NCI-H146 treated with DMSO at 0.1 percent for 48 hours (cell line): ENCODE results near the gene MAP3K21.
A peak's percentile ranks its signal among the peaks of the same experiment; 100 is the strongest.

ENCODE experiments used
- DNase-seq: peaks from one replicate; lab custom pipeline; 2025; ENCODE audit not compliant: unreplicated experiment; lab: John Stamatoyannopoulos, UW

MAP3K21 gene

DNA sequence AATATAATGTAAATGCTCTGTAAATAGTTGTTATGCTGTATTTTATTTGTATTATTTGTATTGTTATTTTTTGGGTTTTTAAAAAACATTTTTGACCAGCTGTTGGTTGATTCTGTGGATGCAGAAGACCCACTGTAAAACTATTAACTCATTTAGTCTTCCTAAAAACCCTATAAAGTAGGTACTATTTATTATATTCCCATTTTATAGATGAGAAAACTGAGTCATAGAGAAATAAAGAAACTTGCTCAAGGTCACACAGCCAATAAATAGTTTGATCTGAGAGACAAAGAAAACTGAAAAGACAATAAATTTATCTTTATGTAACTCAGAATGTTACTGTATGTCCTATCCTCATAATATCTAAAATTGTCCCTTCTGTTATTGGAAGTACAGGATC is 1.2 kb upstream of the MAP3K21 start:
- no peak for DNase-seq

DNA sequence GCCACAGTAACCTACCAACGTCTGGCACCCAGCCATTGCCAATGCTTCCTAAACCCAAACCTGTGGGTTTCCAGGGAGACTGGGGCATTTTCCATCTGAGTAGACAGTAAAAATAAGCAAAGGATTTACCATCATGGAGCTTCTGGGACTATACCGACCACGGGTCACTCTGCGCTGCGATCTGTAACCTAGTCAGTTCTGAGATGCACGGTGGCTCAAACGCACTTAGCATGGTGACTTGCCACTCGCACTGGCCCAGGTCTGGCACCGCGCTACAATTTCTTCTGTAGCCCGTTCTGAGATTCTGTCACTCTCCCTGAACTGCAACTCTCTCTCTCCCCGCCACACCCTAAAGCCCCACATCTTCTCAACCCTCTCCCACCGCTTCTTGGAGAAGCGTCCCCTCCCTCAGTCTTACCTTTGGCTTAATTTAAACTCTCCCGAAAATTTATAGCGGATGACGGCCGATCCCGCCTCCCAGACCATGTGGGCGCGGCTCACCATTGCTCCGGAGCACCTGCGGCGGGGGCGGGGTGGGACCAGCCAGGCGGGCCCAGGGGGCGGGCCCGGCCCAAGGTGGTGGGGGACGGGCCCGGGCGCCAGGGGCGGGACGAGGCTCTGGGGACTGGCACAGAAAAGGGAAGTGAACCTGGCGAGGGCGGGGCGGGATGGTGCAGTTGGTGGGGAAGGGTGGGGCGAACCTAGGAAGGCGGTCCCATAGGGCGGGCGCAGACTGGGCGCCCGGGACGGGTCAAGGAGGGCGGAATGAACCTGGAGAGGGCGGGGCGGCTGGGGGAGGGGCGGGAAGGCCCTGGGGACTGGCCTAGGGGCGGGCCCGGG is 493 bp upstream of the MAP3K21 start:
- DNase-seq, result peak; percentile 89

DNA sequence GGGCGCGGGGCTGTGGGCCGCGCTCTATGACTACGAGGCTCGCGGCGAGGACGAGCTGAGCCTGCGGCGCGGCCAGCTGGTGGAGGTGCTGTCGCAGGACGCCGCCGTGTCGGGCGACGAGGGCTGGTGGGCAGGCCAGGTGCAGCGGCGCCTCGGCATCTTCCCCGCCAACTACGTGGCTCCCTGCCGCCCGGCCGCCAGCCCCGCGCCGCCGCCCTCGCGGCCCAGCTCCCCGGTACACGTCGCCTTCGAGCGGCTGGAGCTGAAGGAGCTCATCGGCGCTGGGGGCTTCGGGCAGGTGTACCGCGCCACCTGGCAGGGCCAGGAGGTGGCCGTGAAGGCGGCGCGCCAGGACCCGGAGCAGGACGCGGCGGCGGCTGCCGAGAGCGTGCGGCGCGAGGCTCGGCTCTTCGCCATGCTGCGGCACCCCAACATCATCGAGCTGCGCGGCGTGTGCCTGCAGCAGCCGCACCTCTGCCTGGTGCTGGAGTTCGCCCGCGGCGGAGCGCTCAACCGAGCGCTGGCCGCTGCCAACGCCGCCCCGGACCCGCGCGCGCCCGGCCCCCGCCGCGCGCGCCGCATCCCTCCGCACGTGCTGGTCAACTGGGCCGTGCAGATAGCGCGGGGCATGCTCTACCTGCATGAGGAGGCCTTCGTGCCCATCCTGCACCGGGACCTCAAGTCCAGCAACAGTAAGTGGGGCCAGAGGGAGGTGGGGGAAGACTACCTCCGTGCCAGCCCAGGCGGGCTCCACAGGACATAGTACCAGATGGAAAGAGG is 808 bp downstream of the MAP3K21 start:
- peak; percentile 25 for DNase-seq

DNA sequence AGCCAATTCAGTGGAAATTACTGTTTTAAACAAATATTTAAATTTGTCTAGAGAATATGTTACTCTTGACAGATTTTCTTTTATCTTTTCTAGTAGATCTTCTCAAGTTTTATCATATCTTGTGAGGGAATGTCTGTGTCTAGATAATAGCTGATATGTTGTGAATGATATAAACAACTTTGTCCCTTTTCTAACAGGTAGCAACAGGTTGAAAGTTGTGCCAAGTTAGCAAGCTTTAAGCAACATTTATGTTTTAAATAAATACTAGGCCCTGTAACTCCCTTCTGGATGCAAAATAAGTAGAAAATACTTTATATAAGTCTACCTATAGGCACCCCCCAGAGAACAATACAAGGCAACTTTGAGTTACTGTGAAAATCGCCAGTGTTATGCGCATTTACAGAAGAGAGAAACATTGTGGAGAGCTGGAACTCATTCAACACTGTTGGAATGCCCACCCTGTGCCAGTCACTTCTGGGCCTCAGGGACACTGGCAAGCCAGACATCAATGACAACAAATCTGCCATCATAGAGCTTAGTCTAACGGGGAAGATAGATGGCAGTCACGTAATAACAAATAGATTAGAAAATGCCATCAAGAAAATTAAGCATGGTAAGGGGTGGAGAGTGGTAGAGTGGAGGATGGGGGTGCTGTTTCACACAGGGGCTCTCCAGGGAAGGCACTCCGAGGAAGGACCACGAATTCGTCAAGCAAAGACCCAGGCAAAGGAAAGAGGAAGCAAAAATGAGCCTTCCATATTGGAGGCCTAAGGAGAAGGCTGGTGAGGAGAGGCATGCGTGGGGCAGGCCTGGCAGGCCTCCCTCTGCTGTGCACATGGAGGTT is 4.4 kb downstream of the MAP3K21 start:
- no peak for DNase-seq

DNA sequence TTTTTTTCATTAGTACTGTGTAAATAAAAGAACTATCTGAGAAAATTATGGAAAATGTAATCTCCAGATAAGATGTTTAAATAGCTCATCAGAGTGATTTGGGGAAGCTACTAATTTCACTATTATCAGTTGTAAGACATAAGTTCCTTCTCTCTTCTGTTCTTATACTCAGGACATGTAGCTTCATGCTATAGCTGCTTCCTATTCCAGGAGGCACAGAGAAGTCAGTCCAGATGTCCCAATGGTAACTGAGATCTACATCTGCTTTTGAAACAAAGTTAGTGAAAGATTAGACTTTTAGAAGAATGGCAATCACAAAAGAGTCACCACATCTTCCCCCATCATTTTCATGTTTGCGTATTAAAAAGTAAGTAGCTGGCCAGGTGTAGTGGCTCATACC is 5.6 kb downstream of the MAP3K21 start:
- DNase-seq, result no peak

DNA sequence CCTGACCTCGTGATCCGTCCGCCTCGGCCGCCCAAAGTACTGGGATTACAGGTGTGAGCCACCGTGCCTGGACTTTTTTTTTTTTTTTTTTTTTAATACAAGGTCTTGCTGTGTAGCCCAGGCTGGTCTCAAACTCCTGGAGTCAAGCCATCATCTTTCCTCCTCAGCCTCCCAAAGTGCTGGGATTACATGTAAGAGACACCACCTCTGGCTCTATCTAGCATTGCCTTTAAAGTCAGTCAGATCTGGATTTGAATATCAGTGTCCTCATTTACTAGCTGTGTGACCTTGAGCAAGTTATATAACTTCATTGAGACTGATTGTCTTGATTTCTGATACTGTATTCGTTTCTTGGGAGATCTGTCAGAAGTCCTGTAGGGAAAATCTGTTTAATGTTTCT is 6.6 kb downstream of the MAP3K21 start:
- DNase-seq, result no peak

DNA sequence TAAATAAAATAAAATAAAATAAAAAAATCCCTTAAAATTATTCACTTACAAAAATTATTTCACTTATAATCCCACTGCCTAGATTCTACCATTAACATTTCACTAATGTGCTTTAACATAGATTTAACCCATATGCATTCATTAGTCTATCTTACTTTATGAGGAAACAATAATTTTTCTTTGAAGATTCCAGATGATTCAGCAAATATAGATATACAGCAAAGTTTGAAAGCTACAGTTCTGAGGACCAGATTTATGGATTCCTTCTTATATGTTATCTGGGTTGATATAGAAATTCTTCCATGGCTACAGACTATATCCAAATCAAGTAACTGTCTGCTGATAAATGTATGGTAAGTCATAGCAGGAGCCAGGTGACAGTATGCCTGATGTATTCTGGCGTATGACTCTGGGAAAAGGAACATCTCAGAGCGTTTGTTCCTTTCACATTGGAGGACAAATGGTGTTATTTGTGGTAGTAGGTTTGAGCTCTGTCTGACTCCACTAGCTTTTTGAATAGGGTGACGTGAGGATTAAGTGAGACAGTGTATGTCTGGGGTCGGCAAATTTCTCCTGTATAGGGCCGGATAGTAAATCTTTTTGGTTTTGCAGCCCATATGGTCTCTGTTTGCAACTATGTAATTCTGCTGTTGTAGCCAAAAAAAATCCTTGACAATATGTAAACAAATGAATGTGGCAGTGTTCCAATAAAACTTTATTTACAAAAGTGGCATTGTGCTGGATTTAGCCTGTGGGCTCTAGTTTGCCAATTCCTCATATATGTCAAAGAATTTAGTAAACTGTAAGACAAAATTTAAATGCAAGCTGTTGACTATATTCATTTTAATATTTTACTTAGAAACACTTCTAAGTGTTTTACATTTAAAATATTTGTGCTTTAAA is 9.3 kb downstream of the MAP3K21 start:
- no peak for DNase-seq

DNA sequence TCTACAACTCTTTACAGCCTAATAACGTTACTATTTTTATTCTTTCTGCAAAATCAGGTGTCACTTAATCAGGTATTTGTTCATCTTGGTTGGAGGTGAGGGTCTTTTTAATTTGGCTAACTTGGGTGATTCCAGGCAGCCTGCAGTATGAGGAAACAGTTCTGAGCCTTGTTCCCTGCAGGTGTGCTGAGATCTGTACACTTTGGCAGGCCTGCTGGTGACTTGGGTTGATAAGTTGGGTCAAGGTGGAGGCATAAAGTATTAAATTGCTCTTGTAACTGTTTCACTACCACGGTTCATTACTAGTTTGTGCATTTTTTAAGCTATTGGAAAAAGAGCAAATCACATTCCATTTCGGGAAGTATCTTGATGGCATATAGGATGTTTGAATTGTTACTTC is 10.0 kb downstream of the MAP3K21 start:
- no peak for DNase-seq

DNA sequence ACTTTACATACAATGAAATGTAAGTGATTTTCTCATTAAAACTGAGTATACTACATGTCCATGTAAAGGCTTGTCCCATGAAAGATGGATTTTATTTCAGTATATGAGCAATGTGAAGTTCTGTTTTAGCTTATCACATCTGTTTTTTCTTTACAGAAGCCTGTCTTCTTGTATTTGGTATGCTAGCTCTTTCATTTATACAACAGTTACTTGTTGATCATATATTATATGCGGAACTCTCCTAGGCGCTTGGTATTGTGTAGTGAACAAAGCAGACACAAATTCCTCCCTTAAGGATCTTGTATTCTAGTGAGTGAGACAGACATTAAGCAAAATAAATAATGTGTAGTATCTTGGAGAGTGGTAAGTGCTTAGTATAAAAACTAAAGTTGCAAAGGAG is 10.6 kb downstream of the MAP3K21 start:
- no peak for DNase-seq

DNA sequence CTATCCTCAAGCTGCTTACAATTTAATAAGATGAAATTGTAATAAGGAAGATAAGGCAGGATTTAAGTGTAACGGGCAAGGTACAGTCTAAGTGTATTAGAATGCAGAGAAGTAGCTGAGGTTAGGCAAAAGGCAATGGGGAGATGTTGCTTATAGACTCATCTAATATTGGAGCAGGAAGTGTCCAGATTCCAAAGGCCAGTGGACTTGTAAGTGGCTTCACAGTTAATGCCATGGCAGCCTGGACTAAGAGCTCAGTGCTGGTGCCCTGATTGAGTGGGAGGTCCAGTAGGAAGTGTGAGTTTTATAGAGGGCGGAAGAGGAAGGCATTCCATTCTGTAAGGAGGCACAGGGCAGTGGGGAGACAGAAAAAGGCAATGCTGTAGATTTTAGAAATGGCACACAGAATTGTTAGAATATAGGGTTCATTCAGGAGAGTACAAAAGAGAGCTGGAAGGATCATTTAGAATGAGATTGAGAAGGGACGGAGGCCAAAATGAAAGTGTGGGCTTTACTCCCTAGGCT is 12.6 kb downstream of the MAP3K21 start:
- DNase-seq, result no peak

DNA sequence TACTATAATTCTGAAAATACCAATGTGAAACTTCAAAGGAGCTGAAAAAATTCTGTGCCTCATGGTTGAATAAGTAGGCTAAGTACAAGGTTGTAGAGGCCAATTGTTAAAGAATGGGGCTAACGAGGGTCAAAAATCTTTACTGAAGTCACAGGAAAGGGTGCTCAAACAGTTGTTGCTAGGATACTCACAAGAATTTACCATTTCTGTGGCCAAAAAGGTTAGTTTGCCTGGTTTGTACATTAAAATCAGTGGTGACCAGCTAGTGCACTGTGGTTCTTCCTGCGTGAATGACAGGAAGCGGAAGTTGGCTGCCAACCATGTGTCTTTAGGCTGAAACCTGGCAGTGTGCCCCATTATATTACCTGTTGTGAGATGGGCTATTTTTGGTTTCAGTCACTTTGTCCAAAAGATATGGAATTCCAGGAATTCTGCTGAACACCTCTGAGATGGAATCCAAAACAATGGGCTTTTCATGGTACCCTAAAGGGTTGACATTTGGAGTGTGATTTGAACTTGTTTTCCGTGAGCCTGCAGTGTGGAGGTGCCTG is 13.5 kb downstream of the MAP3K21 start:
- no peak for DNase-seq

DNA sequence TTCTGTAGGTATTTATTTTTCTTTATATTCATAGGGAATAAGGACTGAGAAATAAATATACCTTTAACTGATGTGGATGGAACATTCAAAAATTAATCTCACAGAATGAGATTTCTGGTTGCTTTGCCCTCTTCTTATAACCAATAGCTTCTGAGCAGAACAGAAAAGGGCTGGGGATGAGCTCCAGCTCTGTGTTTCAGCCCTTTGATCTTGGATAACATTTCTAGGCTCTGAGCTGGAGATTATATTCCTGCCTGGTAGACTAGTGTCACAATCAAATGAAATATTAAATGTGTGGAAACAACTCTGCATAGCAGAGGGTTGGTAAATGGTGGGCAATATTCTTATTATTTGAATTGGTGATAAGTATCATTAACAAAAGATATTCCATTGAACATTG is 14.6 kb downstream of the MAP3K21 start:
- DNase-seq, result no peak

DNA sequence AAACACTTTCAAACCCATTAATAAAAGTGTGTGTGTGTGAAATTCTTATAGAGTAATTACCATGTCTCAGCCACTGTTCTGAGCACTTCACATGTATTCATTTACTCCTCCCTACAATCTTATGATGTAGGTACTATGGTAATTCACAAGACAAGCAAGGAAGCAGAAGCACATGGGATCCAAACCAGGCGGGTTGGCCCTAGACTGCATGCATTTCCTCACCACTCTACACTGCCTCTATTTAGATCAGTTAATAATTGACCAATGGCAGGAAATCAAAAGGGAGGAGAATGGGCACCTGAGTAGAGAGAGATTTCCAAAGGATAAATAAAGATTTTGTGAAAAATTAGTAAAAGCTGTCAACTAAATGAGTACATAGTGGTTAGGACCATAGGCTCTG is 15.7 kb downstream of the MAP3K21 start:
- DNase-seq, result no peak

DNA sequence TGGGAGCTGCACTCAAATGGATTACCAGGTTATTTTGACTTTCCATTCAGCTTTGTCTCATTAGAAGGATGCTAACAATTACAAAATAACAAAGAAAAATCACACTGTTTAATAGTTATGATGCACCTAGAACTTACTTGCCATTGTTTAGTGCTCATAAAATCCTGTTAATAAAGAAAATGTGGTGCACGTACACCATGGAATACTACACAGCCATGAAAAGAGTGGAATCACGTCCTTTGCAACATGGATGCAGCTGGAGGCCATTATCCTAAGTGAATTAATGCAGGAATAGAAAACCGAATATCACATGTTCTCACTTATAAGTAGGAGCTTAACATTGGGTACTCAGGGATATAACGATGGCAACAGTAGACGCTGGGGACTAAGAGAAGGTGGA is 19.8 kb downstream of the MAP3K21 start:
- DNase-seq, result no peak

DNA sequence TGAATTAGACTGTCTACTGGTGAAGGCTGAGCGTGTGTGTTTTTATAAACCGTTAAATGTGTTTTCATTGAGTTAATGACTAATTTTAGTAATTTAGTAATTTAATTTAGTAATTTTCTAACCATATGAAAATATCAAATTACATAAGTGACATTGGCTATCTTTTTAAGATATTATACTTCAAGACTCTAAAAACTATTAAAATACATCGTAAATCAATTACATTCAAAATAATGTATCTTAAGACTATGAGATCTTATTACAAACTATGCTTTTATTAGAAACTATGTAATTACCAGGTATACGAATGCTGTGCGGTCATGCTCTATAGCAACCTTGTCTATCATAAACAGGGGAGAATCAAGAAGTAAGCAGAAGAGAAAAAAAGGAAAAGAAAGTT is 21.6 kb downstream of the MAP3K21 start:
- DNase-seq, result no peak

DNA sequence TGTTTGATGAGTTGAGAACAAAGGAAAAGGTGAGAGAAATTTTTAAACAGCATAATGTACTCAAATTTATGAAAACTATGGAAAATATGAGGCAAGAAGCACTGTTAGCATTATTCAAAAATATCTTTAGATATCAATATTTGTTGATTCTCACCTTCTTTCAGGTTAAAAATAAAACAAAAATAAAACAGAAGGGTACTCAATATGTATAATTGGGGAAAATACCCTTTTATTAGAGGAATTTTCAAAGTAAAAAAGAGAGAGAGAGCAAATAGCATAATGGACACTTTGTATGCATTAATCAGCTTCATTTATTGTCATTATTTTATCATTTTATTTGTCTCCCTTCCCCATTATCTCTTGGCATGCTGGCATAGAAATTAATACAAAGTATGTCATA is 27.5 kb downstream of the MAP3K21 start:
- DNase-seq, result no peak

DNA sequence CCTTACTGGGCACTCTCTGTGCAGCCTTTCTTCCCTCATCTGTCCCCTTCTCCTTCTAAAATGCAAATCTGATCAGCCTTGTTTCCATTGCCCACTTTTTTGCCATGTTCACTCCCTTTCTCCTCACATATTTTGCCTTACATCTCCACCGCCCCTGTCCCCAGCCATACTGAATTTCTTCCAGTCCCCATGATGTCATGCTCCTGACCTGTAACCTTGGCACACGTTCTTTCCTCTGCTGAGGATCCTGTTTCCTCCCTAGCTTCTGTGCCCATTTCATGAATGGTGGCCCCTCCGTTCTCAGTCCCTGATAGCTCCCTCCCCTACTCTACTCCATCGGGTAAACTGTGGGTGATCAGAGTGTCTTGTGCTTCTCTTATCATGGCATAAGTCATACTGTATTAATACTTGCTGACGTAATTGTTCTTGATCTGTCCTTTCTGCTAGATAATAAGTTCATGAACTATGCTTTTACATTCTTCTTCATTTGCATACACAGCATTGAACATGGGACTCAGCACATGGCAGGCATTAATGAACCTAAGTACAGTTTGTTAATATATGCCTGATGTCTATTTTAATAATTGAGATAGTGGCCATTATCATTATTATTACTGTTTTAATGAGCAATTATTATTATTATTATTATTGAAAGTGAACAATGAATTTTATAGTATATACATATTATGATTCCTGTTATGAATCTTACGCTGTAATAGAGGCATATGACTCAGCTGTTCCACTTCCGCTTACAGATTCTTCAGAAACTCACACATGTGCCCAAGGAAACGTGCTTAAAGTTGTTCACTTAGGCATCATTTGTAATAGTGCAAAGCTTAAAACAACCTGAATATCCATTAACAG is 28.5 kb downstream of the MAP3K21 start:
- no peak for DNase-seq

DNA sequence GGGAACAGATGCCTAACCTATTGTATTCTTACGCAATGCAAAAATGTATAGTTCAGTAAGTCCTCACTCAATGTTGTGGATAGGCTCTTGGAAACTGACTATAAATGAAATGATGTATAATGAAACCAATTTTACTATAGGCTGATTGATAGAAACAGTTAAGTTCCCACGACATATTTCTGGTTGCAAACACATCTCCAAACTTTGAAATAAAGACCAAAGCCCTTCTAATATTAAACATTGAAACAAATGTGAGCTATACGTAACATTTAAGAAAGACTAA is 29.1 kb downstream of the MAP3K21 start:
- no peak for DNase-seq
